Measurements from ENCODE around the gene PHC3. TPM values are rescaled to one million over a fixed set of nuclear protein-coding genes. Genes with fewer than 3 reads are reported as not detected.

The PHC3 gene
- polyA plus RNA-seq, 1 donor from 2014 or later: 18.6 TPM

DNA sequence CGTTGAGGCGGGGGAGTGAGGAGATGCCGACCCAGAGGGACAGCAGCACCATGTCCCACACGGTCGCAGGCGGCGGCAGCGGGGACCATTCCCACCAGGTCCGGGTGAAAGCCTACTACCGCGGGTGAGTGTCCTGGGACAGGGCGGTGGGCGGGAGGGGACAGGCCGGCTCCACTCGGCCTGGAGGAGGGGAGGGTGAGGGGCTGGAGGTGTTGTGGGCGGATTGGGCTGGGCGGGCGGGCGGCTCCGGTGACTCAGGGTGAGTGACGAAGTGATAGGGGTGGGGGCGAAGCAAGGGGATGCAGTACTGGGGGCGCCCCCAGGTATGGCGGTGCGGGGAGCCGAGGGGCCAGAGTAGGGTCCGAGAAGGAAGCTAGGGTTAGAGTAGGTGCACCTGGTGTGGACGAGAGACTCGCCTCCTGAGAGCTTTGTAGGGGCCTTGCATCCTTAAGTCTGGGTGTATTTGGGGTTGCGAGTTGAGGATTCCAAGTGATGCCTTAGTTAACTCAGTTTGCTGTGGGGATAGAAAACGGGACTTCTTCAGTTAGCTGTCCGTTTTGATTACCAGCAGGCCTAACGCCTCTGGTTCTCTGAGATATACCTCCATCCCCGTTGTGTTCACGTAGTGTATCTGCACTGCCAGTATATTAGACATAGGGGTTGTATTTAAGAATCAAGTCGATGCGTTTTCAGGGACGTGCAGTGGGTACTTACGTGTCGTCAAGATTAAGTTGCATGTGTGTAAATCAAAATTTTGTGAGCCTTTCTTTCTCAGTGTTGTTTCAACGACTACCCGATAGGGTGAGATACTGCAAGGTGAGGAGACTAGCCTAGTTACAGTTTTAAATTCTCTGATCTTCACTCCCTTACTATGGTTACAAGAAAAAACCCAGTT lies 41.4 kb upstream of the PHC3 start:
- peak overlapping the region; percentile 89 for H3K4me3 ChIP-seq (ENCODE audit: low read length)
- peaks cover 21% of the 10 kb centered on the region for H3K79me2 ChIP-seq (replicated peaks; ENCODE audit: insufficient read depth, low read length)
- H4K20me1 ChIP-seq (ENCODE audit: insufficient read depth): no peaks in the 10 kb centered on the region
- H2AFZ ChIP-seq (ENCODE audit: low read depth, low read length): peak overlapping the region; percentile 35
- H3K36me3 ChIP-seq (ENCODE audit: insufficient read depth, low read length): no peaks in the 10 kb centered on the region
- peak overlapping the region; percentile 91 for H3K27ac ChIP-seq (ENCODE audit: low read length)
- peak overlapping the region; percentile 90 for H3K9ac ChIP-seq (ENCODE audit: low read length)
- no peaks in the 10 kb centered on the region for H3K9me2 ChIP-seq (ENCODE audit: insufficient read depth, low read length)
- H3K4me2 ChIP-seq (ENCODE audit: low read length): peak overlapping the region; percentile 70
- TF ChIP-seq, protein P1, sequence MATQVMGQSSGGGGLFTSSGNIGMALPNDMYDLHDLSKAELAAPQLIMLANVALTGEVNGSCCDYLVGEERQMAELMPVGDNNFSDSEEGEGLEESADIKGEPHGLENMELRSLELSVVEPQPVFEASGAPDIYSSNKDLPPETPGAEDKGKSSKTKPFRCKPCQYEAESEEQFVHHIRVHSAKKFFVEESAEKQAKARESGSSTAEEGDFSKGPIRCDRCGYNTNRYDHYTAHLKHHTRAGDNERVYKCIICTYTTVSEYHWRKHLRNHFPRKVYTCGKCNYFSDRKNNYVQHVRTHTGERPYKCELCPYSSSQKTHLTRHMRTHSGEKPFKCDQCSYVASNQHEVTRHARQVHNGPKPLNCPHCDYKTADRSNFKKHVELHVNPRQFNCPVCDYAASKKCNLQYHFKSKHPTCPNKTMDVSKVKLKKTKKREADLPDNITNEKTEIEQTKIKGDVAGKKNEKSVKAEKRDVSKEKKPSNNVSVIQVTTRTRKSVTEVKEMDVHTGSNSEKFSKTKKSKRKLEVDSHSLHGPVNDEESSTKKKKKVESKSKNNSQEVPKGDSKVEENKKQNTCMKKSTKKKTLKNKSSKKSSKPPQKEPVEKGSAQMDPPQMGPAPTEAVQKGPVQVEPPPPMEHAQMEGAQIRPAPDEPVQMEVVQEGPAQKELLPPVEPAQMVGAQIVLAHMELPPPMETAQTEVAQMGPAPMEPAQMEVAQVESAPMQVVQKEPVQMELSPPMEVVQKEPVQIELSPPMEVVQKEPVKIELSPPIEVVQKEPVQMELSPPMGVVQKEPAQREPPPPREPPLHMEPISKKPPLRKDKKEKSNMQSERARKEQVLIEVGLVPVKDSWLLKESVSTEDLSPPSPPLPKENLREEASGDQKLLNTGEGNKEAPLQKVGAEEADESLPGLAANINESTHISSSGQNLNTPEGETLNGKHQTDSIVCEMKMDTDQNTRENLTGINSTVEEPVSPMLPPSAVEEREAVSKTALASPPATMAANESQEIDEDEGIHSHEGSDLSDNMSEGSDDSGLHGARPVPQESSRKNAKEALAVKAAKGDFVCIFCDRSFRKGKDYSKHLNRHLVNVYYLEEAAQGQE (IDR thresholded peaks at IDR 0.05; ENCODE audit: borderline replicate concordance): no peak
- TF ChIP-seq, protein P2, sequence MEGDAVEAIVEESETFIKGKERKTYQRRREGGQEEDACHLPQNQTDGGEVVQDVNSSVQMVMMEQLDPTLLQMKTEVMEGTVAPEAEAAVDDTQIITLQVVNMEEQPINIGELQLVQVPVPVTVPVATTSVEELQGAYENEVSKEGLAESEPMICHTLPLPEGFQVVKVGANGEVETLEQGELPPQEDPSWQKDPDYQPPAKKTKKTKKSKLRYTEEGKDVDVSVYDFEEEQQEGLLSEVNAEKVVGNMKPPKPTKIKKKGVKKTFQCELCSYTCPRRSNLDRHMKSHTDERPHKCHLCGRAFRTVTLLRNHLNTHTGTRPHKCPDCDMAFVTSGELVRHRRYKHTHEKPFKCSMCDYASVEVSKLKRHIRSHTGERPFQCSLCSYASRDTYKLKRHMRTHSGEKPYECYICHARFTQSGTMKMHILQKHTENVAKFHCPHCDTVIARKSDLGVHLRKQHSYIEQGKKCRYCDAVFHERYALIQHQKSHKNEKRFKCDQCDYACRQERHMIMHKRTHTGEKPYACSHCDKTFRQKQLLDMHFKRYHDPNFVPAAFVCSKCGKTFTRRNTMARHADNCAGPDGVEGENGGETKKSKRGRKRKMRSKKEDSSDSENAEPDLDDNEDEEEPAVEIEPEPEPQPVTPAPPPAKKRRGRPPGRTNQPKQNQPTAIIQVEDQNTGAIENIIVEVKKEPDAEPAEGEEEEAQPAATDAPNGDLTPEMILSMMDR (IDR thresholded peaks at IDR 0.05; ENCODE audit: poor library complexity, severe bottlenecking): peak; percentile 43
- TF ChIP-seq MXI1 (conservative IDR thresholded peaks at IDR 0.05; ENCODE audit: poor library complexity, severe bottlenecking): peak; percentile 16
- TF ChIP-seq RAD21 (conservative IDR thresholded peaks at IDR 0.05): peak; percentile 30
- peak; percentile 13 for TF ChIP-seq SMC3 (conservative IDR thresholded peaks at IDR 0.05; ENCODE audit: poor library complexity)
- TF ChIP-seq EP300 (conservative IDR thresholded peaks at IDR 0.05; ENCODE audit: poor library complexity, severe bottlenecking): no peak
- peak; percentile 30 for TF ChIP-seq POLR2AphosphoS5 (IDR thresholded peaks at IDR 0.05)
- no peak for TF ChIP-seq TAF1 (IDR thresholded peaks at IDR 0.05; ENCODE audit: low read depth)
- no peak for TF ChIP-seq EZH2 (IDR thresholded peaks at IDR 0.05; ENCODE audit: borderline replicate concordance, insufficient read depth, low read length, poor library complexity, severe bottlenecking)
- no peaks in the 10 kb centered on the region for H3K27me3 ChIP-seq (ENCODE audit: insufficient read depth, low read depth, low read length)
- H3F3A ChIP-seq (ENCODE audit: insufficient read depth, low read length, poor library complexity, severe bottlenecking): no peaks in the 10 kb centered on the region
- no peaks in the 10 kb centered on the region for H3K9me3 ChIP-seq (ENCODE audit: low read length)

DNA sequence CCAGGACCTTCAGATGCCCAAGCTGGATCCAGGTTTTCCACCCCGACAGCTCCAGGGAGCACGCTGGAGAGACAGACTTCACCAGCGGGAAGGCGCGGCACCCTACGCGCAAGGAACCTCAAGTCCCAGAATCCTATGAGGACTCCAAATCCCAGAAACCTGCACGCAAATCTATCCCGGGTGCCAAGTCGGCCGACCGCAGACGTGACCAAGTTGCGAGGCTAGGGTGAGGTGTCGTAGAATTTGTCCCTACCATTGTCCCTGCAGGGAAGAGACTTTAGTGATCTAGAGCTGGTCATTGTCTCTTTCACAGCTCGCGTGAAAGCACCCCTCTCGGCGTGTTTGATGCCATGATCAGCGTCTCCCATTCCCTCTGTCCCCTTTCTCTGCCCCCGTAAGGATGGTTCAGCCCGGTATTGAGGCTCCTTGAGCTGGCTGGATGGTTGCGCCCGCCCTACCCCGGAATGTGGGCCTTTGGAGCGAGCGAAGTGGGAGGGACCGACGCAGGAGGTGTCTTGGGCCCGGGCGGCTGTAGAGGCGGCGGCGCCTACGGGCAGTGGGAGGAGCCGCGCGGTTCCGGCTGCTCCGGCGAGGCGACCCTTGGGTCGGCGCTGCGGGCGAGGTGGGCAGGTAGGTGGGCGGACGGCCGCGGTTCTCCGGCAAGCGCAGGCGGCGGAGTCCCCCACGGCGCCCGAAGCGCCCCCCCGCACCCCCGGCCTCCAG lies 40.6 kb upstream of the PHC3 start, which contains the start of gene PRKCI:
Gene PRKCI (plus strand): TSS at position 501 of the 723 bp plus-strand sequence. CDS start 246 bp downstream, outside the sequence.
- Histone ChIP-seq H3K27ac (ENCODE audit: low read length) (peak within 1 kb of the TSS; percentile 91), H2AFZ (ENCODE audit: low read depth, low read length) (peak within 1 kb of the TSS; percentile 90), H3K4me3 (ENCODE audit: low read length) (peak within 1 kb of the TSS; percentile 89), H3K9ac (ENCODE audit: low read length) (peak within 1 kb of the TSS; percentile 90), H3K36me3 (ENCODE audit: insufficient read depth, low read length) (no peaks in the 10 kb centered on the region), H3K79me2 (replicated peaks; ENCODE audit: insufficient read depth, low read length) (peaks cover 15% of the 10 kb centered on the region), H3K4me2 (ENCODE audit: low read length) (peak within 1 kb of the TSS; percentile 70), H3F3A (ENCODE audit: insufficient read depth, low read length, poor library complexity, severe bottlenecking) (no peaks in the 10 kb centered on the region), H4K20me1 (ENCODE audit: insufficient read depth) (no peaks in the 10 kb centered on the region), H3K9me2 (ENCODE audit: insufficient read depth, low read length) (no peaks in the 10 kb centered on the region), H3K27me3 (ENCODE audit: insufficient read depth, low read depth, low read length) (no peaks in the 10 kb centered on the region), H3K9me3 (ENCODE audit: low read length) (no peaks in the 10 kb centered on the region)
- TF ChIP-seq EP300 (conservative IDR thresholded peaks at IDR 0.05; ENCODE audit: poor library complexity, severe bottlenecking) (peak; percentile 71), RAD21 (conservative IDR thresholded peaks at IDR 0.05) (peak; percentile 31), POLR2AphosphoS5 (IDR thresholded peaks at IDR 0.05) (peak; percentile 87), SMC3 (conservative IDR thresholded peaks at IDR 0.05; ENCODE audit: poor library complexity) (peak; percentile 31), TAF1 (IDR thresholded peaks at IDR 0.05; ENCODE audit: low read depth) (peak; percentile 44), MXI1 (conservative IDR thresholded peaks at IDR 0.05; ENCODE audit: poor library complexity, severe bottlenecking) (peak; percentile 54)
- TF ChIP-seq, protein P2 (IDR thresholded peaks at IDR 0.05; ENCODE audit: poor library complexity, severe bottlenecking): no peak
- TF ChIP-seq, protein P1 (IDR thresholded peaks at IDR 0.05; ENCODE audit: borderline replicate concordance): no peak

All from neural cell (in vitro differentiated cells).